H9 (cell line): ENCODE data around the gene KCNJ14. TPM values are rescaled to one million over a fixed set of nuclear protein-coding genes. Genes with fewer than 3 reads are reported as not detected.

Source experiments
- DNase-seq: peaks from one replicate; pipeline ENCODE4 v3.0.0-alpha.2; 2017
- H2AFZ ChIP-seq: one replicate; pipeline ENCODE4 v1.6.1; 2013; ENCODE audit warnings: mild to moderate bottlenecking, low read length, control low read depth, moderate library complexity
- H2AK5ac ChIP-seq: 2 replicates; pipeline ENCODE4 v1.6.1; 2013; ENCODE audit warnings: low read length, control low read depth, mixed read lengths; ENCODE audit not compliant: insufficient read length
- H2BK120ac ChIP-seq: one replicate; pipeline ENCODE4 v1.6.1; 2013; ENCODE audit warnings: low read depth, mild to moderate bottlenecking, low read length, control low read depth, inconsistent platforms; ENCODE audit not compliant: poor library complexity, severe bottlenecking
- H2BK12ac ChIP-seq: 2 replicates; pipeline ENCODE4 v1.6.1; 2013; ENCODE audit warnings: low read length, control low read depth, mixed read lengths, low read depth; ENCODE audit not compliant: insufficient read length
- H2BK15ac ChIP-seq: 2 replicates; pipeline ENCODE4 v1.6.1; 2013; ENCODE audit warnings: low read depth, low read length, control low read depth
- H2BK20ac ChIP-seq: one replicate; pipeline ENCODE4 v1.6.1; 2013; ENCODE audit warnings: low read depth, mild to moderate bottlenecking, low read length, control low read depth, inconsistent platforms; ENCODE audit not compliant: poor library complexity, severe bottlenecking
- H2BK5ac ChIP-seq: 2 replicates; pipeline ENCODE4 v1.6.1; 2013; ENCODE audit warnings: low read length, control low read depth, mixed read lengths; ENCODE audit not compliant: insufficient read length
- H3K14ac ChIP-seq: 2 replicates; pipeline ENCODE4 v1.6.1; 2013; ENCODE audit warnings: low read length, control low read depth; ENCODE audit not compliant: insufficient read depth
- H3K18ac ChIP-seq: 2 replicates; pipeline ENCODE4 v1.6.1; 2013; ENCODE audit warnings: low read depth, mild to moderate bottlenecking, mixed read lengths, low read length, control low read depth; ENCODE audit not compliant: insufficient read length
- H3K23ac ChIP-seq: 2 replicates; pipeline ENCODE4 v1.6.1; 2013; ENCODE audit warnings: low read length, control low read depth, mixed read lengths, low read depth; ENCODE audit not compliant: insufficient read length
- H3K23me2 ChIP-seq: 2 replicates; pipeline ENCODE4 v1.6.1; 2013; ENCODE audit warnings: low read depth, mild to moderate bottlenecking, mixed read lengths, low read length, control low read depth; ENCODE audit not compliant: insufficient read length, poor library complexity, severe bottlenecking
- H3K27ac ChIP-seq: 2 replicates; pipeline ENCODE4 v1.5.1; 2013; ENCODE audit warnings: low read length, control low read depth, mixed read lengths, low read depth; ENCODE audit not compliant: insufficient read length
- H3K27me3 ChIP-seq: 2 replicates; pipeline ENCODE4 v1.6.1; 2013; ENCODE audit warnings: low read length, control low read depth, inconsistent platforms; ENCODE audit not compliant: insufficient read depth
- H3K4ac ChIP-seq: 2 replicates; pipeline ENCODE4 v1.6.1; 2013; ENCODE audit warnings: low read depth, mild to moderate bottlenecking, control low read depth, inconsistent platforms, low read length, moderate library complexity
- H3K4me1 ChIP-seq: 2 replicates; pipeline ENCODE4 v1.6.1; 2013; ENCODE audit warnings: low read length, control low read depth, inconsistent platforms; ENCODE audit not compliant: insufficient read depth
- H3K4me2 ChIP-seq: 2 replicates; pipeline ENCODE4 v1.6.1; 2013; ENCODE audit warnings: low read length, control low read depth, mixed read lengths; ENCODE audit not compliant: insufficient read length, insufficient read depth
- H3K56ac ChIP-seq: 2 replicates; pipeline ENCODE4 v1.6.1; 2013; ENCODE audit warnings: low read depth, mild to moderate bottlenecking, mixed read lengths, low read length, control low read depth; ENCODE audit not compliant: insufficient read length
- H3K79me1 ChIP-seq: 2 replicates; pipeline ENCODE4 v1.6.1; 2013; ENCODE audit warnings: low read depth, mild to moderate bottlenecking, moderate library complexity, low read length, control low read depth, inconsistent platforms; ENCODE audit not compliant: insufficient read depth, poor library complexity, severe bottlenecking
- H3K79me2 ChIP-seq: 2 replicates; pipeline ENCODE4 v1.6.1; 2013; ENCODE audit warnings: low read length, control low read depth, inconsistent platforms; ENCODE audit not compliant: insufficient read depth
- H3K9ac ChIP-seq: 2 replicates; pipeline ENCODE4 v1.6.1; 2013; ENCODE audit warnings: low read length, control low read depth, mixed read lengths; ENCODE audit not compliant: insufficient read length; ENCODE audit errors: extremely low read depth
- H3K9me3 ChIP-seq: one replicate; pipeline ENCODE4 v1.6.1; 2013; ENCODE audit warnings: low read depth, low read length, inconsistent platforms; ENCODE audit not compliant: control insufficient read depth
- H3T11ph ChIP-seq: one replicate; pipeline ENCODE4 v1.6.1; 2013; ENCODE audit warnings: mild to moderate bottlenecking, low read length, control low read depth, inconsistent platforms
- H4K20me1 ChIP-seq: one replicate; pipeline ENCODE4 v1.6.1; 2013; ENCODE audit not compliant: control insufficient read depth, insufficient read length, insufficient read depth
- H4K5ac ChIP-seq: 2 replicates; pipeline ENCODE4 v1.6.1; 2013; ENCODE audit warnings: low read depth, mild to moderate bottlenecking, mixed read lengths, low read length, control low read depth; ENCODE audit not compliant: insufficient read length
- H4K8ac ChIP-seq: replicated peaks from 2 replicates; pipeline ENCODE4 v1.6.1; 2013; ENCODE audit warnings: low read length, control low read depth, mixed read lengths, low read depth; ENCODE audit not compliant: insufficient read length
- H4K91ac ChIP-seq: 2 replicates; pipeline ENCODE4 v1.6.1; 2013; ENCODE audit warnings: low read depth, mild to moderate bottlenecking, moderate library complexity, mixed read lengths, low read length, control low read depth; ENCODE audit not compliant: insufficient read length
- H3K27ac Mint-ChIP-seq, 3 experiments: 2 replicates in 2 of 3; 3 replicates in 1 of 3; pipeline ENCODE4 v1.8.0; 2020 to 2021; ENCODE audit warnings: mixed read lengths in 3 of 3, mild to moderate bottlenecking in 1 of 3, moderate library complexity in 1 of 3
- H3K27me3 Mint-ChIP-seq: 2 replicates; pipeline ENCODE4 v1.8.0; 2021; ENCODE audit warnings: low read depth, mild to moderate bottlenecking, moderate library complexity, mixed read lengths
- H3K36me3 Mint-ChIP-seq, 3 experiments: 2 replicates in 2 of 3; 3 replicates in 1 of 3; pipeline ENCODE4 v1.8.0; 2020 to 2021; ENCODE audit warnings: low read depth in 3 of 3, mixed read lengths in 3 of 3; ENCODE audit not compliant: insufficient read depth in 1 of 3
- H3K4me1 Mint-ChIP-seq, 2 experiments: 2 replicates each; pipeline ENCODE4 v1.8.0; 2020; ENCODE audit warnings: mixed read lengths in 2 of 2
- H3K4me3 Mint-ChIP-seq, 2 experiments: 2 replicates in 1 of 2; 3 replicates in 1 of 2; pipeline ENCODE4 v1.8.0; 2020 to 2021; ENCODE audit warnings: mild to moderate bottlenecking in 2 of 2, mixed read lengths in 2 of 2, moderate library complexity in 1 of 2
- H3K9me3 Mint-ChIP-seq, 2 experiments: 2 replicates in 1 of 2; 3 replicates in 1 of 2; pipeline ENCODE4 v1.8.0; 2020; ENCODE audit warnings: mild to moderate bottlenecking in 2 of 2, mixed read lengths in 2 of 2, moderate library complexity in 1 of 2
- CTCF ChIP-seq: fragments of 200-600 bp; sonication (generic); conservative IDR thresholded peaks from 3 replicates; pipeline ENCODE4 v1.8.0; 2021; ENCODE audit warnings: antibody characterized with exemption, mild to moderate bottlenecking
- WGBS: extraction: QIAGEN DNeasy Blood & Tissue Kit; methylation state at CpG from one replicate; pipeline ENCODE4 v1.1.7; 2013; ENCODE audit warnings: missing lambda C conversion rate, low lambda C conversion rate, mixed read lengths; ENCODE audit not compliant: insufficient read length; ENCODE audit errors: extremely low coverage; 5-methylcytosine and 5-hydroxymethylcytosine counted together
- total RNA-seq: library from RNA; stranded (reverse); gene quantifications from 2 replicates; pipeline ENCODE4 v1.2.1, GENCODE V29; 2021

Gene KCNJ14
- total RNA-seq, 1 experiment from 2014 or later, result 1.2 TPM

- no peaks in the 10 kb centered on the region for H3K9me3 ChIP-seq
- no peak overlapping the region for H2BK20ac ChIP-seq
- no peak for TF ChIP-seq CTCF
- H4K91ac ChIP-seq, result no peak overlapping the region
- peak overlapping the region; percentile 70 for H3K4me2 ChIP-seq
- H4K5ac ChIP-seq, result no peak overlapping the region
- no peak overlapping the region for H3K23ac ChIP-seq
- Mint-ChIP-seq H3K36me3 (0 out of 7 replicates have a peak, but pooled peaks cover 0 to 5% (median 0%) of the 10 kb centered on the region in 3 experiments), H3K9me3 (no peaks in the 10 kb centered on the region), H3K27me3 (peaks cover 6% of the 10 kb centered on the region), H3K4me1 (peaks cover 17 to 22% of the 10 kb centered on the region in 2 experiments), H3K4me3 (peak overlapping the region; percentile 46 to 89), H3K27ac (no peak overlapping the region)
- no peaks in the 10 kb centered on the region for H4K20me1 ChIP-seq
- H3K79me2 ChIP-seq, result no peaks in the 10 kb centered on the region
- H4K8ac ChIP-seq, result no peak overlapping the region
- peaks cover 2% of the 10 kb centered on the region; the same call in 1 of the 2 replicates for H3K27me3 ChIP-seq
- no peaks in the 10 kb centered on the region for H3K4me1 ChIP-seq
- H3K18ac ChIP-seq, result no peak overlapping the region
- H2BK12ac ChIP-seq, result no peak overlapping the region
- peaks cover 12% of the 10 kb centered on the region for H3K23me2 ChIP-seq
- no peak overlapping the region for H3K27ac ChIP-seq
- no peak overlapping the region for H2AFZ ChIP-seq
- no peak overlapping the region for H2AK5ac ChIP-seq
- H3K14ac ChIP-seq, result no peak overlapping the region
- H2BK120ac ChIP-seq, result no peak overlapping the region
- WGBS, result no CpG with 5 or more reads among the region's 32 CpGs
- H2BK5ac ChIP-seq, result no peak overlapping the region
- H3K4ac ChIP-seq, result no peak overlapping the region
- H3K56ac ChIP-seq, result no peak overlapping the region
- DNase-seq, result no peak
- no peak overlapping the region for H3K9ac ChIP-seq
- no peak overlapping the region for H3T11ph ChIP-seq
- H2BK15ac ChIP-seq, result no peak overlapping the region
- no peaks in the 10 kb centered on the region for H3K79me1 ChIP-seq
Observed at GRCh38 chr19:48511321-48511731, 56.0 kb downstream of the KCNJ14 start.
